ENCODE data around the gene KIF24.

DNA sequence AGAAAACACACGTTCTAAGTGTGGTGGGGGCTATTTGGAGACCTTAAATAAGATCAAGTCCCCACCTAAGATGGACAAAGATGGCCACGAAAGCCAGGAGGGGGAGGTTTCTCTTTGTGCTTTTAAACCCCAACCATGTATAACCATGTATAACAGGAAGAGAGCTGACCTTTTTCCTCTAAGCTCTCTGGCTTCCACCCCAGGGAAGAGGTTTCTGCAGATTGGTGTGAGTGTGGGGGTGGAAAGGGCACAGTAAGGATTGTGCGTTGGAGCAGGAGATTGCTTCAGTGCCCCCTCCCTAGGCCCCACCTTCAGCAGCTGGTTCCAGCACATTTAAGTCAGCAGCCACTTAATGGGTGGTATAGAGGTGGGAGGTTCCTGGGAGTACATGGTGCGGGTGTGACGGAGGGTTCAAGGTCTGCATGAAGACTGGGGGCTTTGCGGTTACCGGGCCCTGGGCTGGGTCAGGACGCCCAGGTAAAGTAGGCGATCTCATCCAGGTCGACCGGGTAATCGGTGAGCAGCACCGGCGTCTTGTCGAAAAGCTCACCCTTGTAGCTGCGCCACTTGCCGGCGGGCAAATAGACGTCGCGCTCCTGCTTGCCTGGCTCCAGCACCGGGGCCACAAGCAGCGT is 41.4 kb upstream of the KIF24 start:
- TF ChIP-seq, protein P1, sequence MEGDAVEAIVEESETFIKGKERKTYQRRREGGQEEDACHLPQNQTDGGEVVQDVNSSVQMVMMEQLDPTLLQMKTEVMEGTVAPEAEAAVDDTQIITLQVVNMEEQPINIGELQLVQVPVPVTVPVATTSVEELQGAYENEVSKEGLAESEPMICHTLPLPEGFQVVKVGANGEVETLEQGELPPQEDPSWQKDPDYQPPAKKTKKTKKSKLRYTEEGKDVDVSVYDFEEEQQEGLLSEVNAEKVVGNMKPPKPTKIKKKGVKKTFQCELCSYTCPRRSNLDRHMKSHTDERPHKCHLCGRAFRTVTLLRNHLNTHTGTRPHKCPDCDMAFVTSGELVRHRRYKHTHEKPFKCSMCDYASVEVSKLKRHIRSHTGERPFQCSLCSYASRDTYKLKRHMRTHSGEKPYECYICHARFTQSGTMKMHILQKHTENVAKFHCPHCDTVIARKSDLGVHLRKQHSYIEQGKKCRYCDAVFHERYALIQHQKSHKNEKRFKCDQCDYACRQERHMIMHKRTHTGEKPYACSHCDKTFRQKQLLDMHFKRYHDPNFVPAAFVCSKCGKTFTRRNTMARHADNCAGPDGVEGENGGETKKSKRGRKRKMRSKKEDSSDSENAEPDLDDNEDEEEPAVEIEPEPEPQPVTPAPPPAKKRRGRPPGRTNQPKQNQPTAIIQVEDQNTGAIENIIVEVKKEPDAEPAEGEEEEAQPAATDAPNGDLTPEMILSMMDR (IDR thresholded peaks at IDR 0.05), result no peak
- TF ChIP-seq POLR2A (IDR thresholded peaks at IDR 0.05), result no peak
